Activated T-helper 1 cell treated with anti-CD3 and anti-CD28 coated beads, Interleukin-12 subunit alpha, Interleukin-12 subunit beta, Interleukin-2, Interleukin-4 antibody, amounts not matched to agents 30 ng/mL and 10 ng/mL and 1 ng/mL, durations not matched to agents 14 hours and 24 hours and 36 hours (primary cell): Measurements from ENCODE around the gene XCL2. TPM values are rescaled to one million over a fixed set of nuclear protein-coding genes. Genes with fewer than 3 reads are reported as not detected.

ENCODE experiments used
- DNase-seq: peaks from one replicate; pipeline ENCODE4 v3.0.0; 2021; ENCODE audit warnings: low spot score
- H3K27ac Mint-ChIP-seq: one replicate; pipeline ENCODE4 v1.8.0; 2021; ENCODE audit warnings: mild to moderate bottlenecking, mixed read lengths
- H3K27me3 Mint-ChIP-seq: one replicate; pipeline ENCODE4 v1.8.0; 2022; ENCODE audit warnings: mild to moderate bottlenecking, moderate library complexity, mixed read lengths; ENCODE audit not compliant: insufficient read depth
- H3K36me3 Mint-ChIP-seq: one replicate; pipeline ENCODE4 v1.8.0; 2021; ENCODE audit warnings: low read depth, mixed read lengths
- H3K4me1 Mint-ChIP-seq: one replicate; pipeline ENCODE4 v1.8.0; 2021; ENCODE audit warnings: low read depth, mixed read lengths
- H3K4me3 Mint-ChIP-seq: one replicate; pipeline ENCODE4 v1.8.0; 2021; ENCODE audit warnings: mild to moderate bottlenecking, moderate library complexity, mixed read lengths
- H3K9me3 Mint-ChIP-seq: one replicate; pipeline ENCODE4 v1.8.0; 2021; ENCODE audit warnings: mixed read lengths
- intact Hi-C: fragments of 100-400 bp; cut with micrococcal nuclease; formaldehyde crosslinking; loops from one replicate; pipeline ENCODE4 v1.15.1; 2024
- total RNA-seq: library from RNA; stranded (reverse); gene quantifications from 2 replicates; pipeline ENCODE4 v1.2.3, GENCODE V29; 2022

The XCL2 gene
- total RNA-seq, 1 donor from 2014 or later = 53.2 TPM

GRCh38 chr1:168506204-168506819 is 37.5 kb downstream of the XCL2 start:
- peaks cover 73% of the 10 kb centered on the region for H3K4me1 Mint-ChIP-seq
- intact Hi-C loops = no loop called here
- peaks cover 4% of the 10 kb centered on the region for H3K9me3 Mint-ChIP-seq
- peaks cover 14% of the 10 kb centered on the region for H3K36me3 Mint-ChIP-seq
- H3K27me3 Mint-ChIP-seq = peaks cover 1% of the 10 kb centered on the region
- no peak overlapping the region for H3K27ac Mint-ChIP-seq
- no peak for DNase-seq
- H3K4me3 Mint-ChIP-seq = no peak overlapping the region

- intact Hi-C loops = loop anchor here (2.0 kb wide), 1 partner anchor 20 kb away; no protein-coding TSS in a partner anchor
- peaks cover 71% of the 10 kb centered on the region for H3K4me1 Mint-ChIP-seq
These were observed 38.8 kb downstream of the XCL2 start for GRCh38 chr1:168505006-168505405.

GRCh38 chr1:168504064-168504837 is 39.5 kb downstream of the XCL2 start:
- Mint-ChIP-seq H3K4me3 (peak overlapping the region; percentile 0), H3K9me3 (peaks cover 4% of the 10 kb centered on the region), H3K27me3 (peaks cover 1% of the 10 kb centered on the region), H3K27ac (peak overlapping the region; percentile 4), H3K36me3 (peaks cover 15% of the 10 kb centered on the region), H3K4me1 (peaks cover 69% of the 10 kb centered on the region)
- intact Hi-C loops = loop anchor here (1.0 to 2.0 kb wide), 2 partner anchors 8 to 19 kb away; no protein-coding TSS in a partner anchor
- DNase-seq = no peak

More at GRCh38 chr1:168505006-168505405, 38.8 kb downstream of the XCL2 start:
- H3K9me3 Mint-ChIP-seq = peaks cover 4% of the 10 kb centered on the region
- peak overlapping the region; percentile 4 for H3K27ac Mint-ChIP-seq
- peaks cover 12% of the 10 kb centered on the region for H3K36me3 Mint-ChIP-seq
- DNase-seq = no peak
- peaks cover 1% of the 10 kb centered on the region for H3K27me3 Mint-ChIP-seq
- no peak overlapping the region for H3K4me3 Mint-ChIP-seq

- intact Hi-C loops = no loop called here
- Mint-ChIP-seq H3K27ac (no peak overlapping the region), H3K36me3 (peaks cover 5% of the 10 kb centered on the region), H3K4me3 (no peak overlapping the region), H3K4me1 (peaks cover 53% of the 10 kb centered on the region), H3K27me3 (peaks cover 4% of the 10 kb centered on the region), H3K9me3 (peaks cover 3% of the 10 kb centered on the region)
- no peak for DNase-seq
These were observed 44.1 kb downstream of the XCL2 start for GRCh38 chr1:168499688-168500049.

- peaks cover 48% of the 10 kb centered on the region for H3K4me1 Mint-ChIP-seq
These were observed 44.7 kb downstream of the XCL2 start for GRCh38 chr1:168498956-168499687.

GRCh38 chr1:168498159-168498631 is 45.6 kb downstream of the XCL2 start:
- Mint-ChIP-seq H3K27ac (no peak overlapping the region), H3K4me1 (peaks cover 38% of the 10 kb centered on the region), H3K4me3 (no peak overlapping the region), H3K9me3 (peaks cover 3% of the 10 kb centered on the region), H3K36me3 (peaks cover 9% of the 10 kb centered on the region), H3K27me3 (peaks cover 4% of the 10 kb centered on the region)
- no peak for DNase-seq
- intact Hi-C loops = no loop called here

More at GRCh38 chr1:168498956-168499687, 44.7 kb downstream of the XCL2 start:
- Mint-ChIP-seq H3K27ac (no peak overlapping the region), H3K9me3 (peaks cover 3% of the 10 kb centered on the region), H3K27me3 (peaks cover 4% of the 10 kb centered on the region), H3K36me3 (peaks cover 5% of the 10 kb centered on the region), H3K4me3 (no peak overlapping the region)
- DNase-seq = no peak
- intact Hi-C loops = no loop called here

GRCh38 chr1:168497376-168497950 is 46.3 kb downstream of the XCL2 start:
- H3K36me3 Mint-ChIP-seq = peaks cover 9% of the 10 kb centered on the region
- DNase-seq = no peak
- peaks cover 3% of the 10 kb centered on the region for H3K9me3 Mint-ChIP-seq
- H3K27ac Mint-ChIP-seq = no peak overlapping the region
- peaks cover 4% of the 10 kb centered on the region for H3K27me3 Mint-ChIP-seq
- no peak overlapping the region for H3K4me3 Mint-ChIP-seq
- peaks cover 38% of the 10 kb centered on the region for H3K4me1 Mint-ChIP-seq
- intact Hi-C loops = no loop called here

- no peak for DNase-seq
- Mint-ChIP-seq H3K4me1 (no peaks in the 10 kb centered on the region), H3K4me3 (no peak overlapping the region), H3K36me3 (peaks cover 6% of the 10 kb centered on the region), H3K27ac (no peak overlapping the region), H3K9me3 (peaks cover 2% of the 10 kb centered on the region), H3K27me3 (peaks cover 4% of the 10 kb centered on the region)
- intact Hi-C loops = no loop called here
These were observed 52.2 kb downstream of the XCL2 start for GRCh38 chr1:168491527-168492164.

Other genes with a start within 250 kb of the XCL2 start
- 16.4 and 16.9 TPM in 2 replicates for gene XCL1, start 32.6 kb upstream of the XCL2 start, total RNA-seq
- not detected in 2 replicates for gene DPT, start 185.2 kb upstream of the XCL2 start, total RNA-seq